B cell (primary cell): ENCODE results near the gene NEAT1. TPM values are rescaled to one million over a fixed set of nuclear protein-coding genes. Genes with fewer than 3 reads are reported as not detected.
A peak's percentile ranks its signal among the peaks of the same experiment; 100 is the strongest.

ENCODE experiments used
- ATAC-seq: fragments of 200-7000 bp; cut with Tn5 transposase; one replicate; pipeline ENCODE4 v1.10.0; 2021; ENCODE audit warnings: low read depth, mild to moderate bottlenecking, moderate number of reproducible peaks, moderate library complexity
- CTCF ChIA-PET: fragments of 350-600 bp; sonication (Branson Sonifier 250); formaldehyde crosslinking; loops from one replicate; lab custom pipeline; 2021; ENCODE audit warnings: antibody characterized with exemption, inconsistent platforms; lab: Charles Lee
- POLR2A ChIA-PET: fragments of 350-600 bp; sonication (Branson Sonifier 250); formaldehyde crosslinking; loops from one replicate; lab custom pipeline; 2021; ENCODE audit warnings: antibody characterized with exemption; lab: Charles Lee
- DNase-seq: peaks from one replicate; pipeline ENCODE4 v3.0.0; 2013
- H2AFZ ChIP-seq: 2 replicates; pipeline ENCODE4 v1.6.1; 2012; ENCODE audit warnings: mild to moderate bottlenecking, low read depth, low read length; ENCODE audit not compliant: insufficient read depth, poor library complexity, severe bottlenecking
- H3K27ac ChIP-seq, 2 donors: 1 replicate in 1 of 2; 2 replicates in 1 of 2; pipeline ENCODE4 v1.5.1; 2012 to 2013; ENCODE audit warnings: low read length in 2 of 2, mild to moderate bottlenecking in 2 of 2, moderate library complexity in 1 of 2
- H3K27me3 ChIP-seq, 4 experiments: fragments of 200-600 bp in 1 of 4; sonication (generic) in 1 of 4; replicated peaks in 1 of 4; 1 replicate in 2 of 4; 2 replicates in 2 of 4; pipeline versions ENCODE4 v1.6.1 to v1.7.0; 2013 to 2016; ENCODE audit warnings: low read length in 3 of 4, mild to moderate bottlenecking in 2 of 4, mixed read lengths in 1 of 4, moderate library complexity in 1 of 4; ENCODE audit not compliant: insufficient read depth in 4 of 4, control insufficient read depth in 3 of 4; ENCODE audit errors: control extremely low read depth in 1 of 4
- H3K36me3 ChIP-seq, 2 experiments: replicated peaks in 1 of 2; 1 replicate in 1 of 2; 2 replicates in 1 of 2; pipeline versions ENCODE4 v1.6.1 to v1.7.1; 2013; ENCODE audit warnings: low read length in 1 of 2; ENCODE audit not compliant: insufficient read depth in 2 of 2, control insufficient read depth in 1 of 2; ENCODE audit errors: control extremely low read depth in 1 of 2, extremely low read depth in 1 of 2
- H3K4me1 ChIP-seq, 2 donors: fragments of 200-600 bp in 1 of 2; sonication (generic) in 1 of 2; 1 replicate in 1 of 2; 2 replicates in 1 of 2; pipeline versions ENCODE4 v1.5.1 to v1.6.1; 2013 to 2017; ENCODE audit warnings: low read length in 2 of 2; ENCODE audit not compliant: control insufficient read depth in 2 of 2, insufficient read depth in 2 of 2
- H3K4me2 ChIP-seq: replicated peaks from 2 replicates; pipeline ENCODE3; 2012; ENCODE audit warnings: mild to moderate bottlenecking, low read depth, low read length; ENCODE audit not compliant: poor library complexity, severe bottlenecking
- H3K4me3 ChIP-seq, 5 experiments: fragments of 200-600 bp in 1 of 5; sonication (generic) in 1 of 5; 1 replicate in 3 of 5; 2 replicates in 2 of 5; pipeline versions ENCODE4 v1.5.1 to v1.7.0; 2011 to 2016; ENCODE audit warnings: low read length in 4 of 5, mild to moderate bottlenecking in 4 of 5, low read depth in 2 of 5, control low read depth in 1 of 5, moderate library complexity in 1 of 5; ENCODE audit not compliant: insufficient read depth in 1 of 5; ENCODE audit errors: control extremely low read depth in 1 of 5, extremely low read depth in 1 of 5
- H3K79me2 ChIP-seq: fragments of 200-600 bp; sonication (generic); one replicate; pipeline ENCODE4 v1.6.0; 2016; ENCODE audit warnings: low read length; ENCODE audit not compliant: control insufficient read depth, insufficient read depth
- H3K9ac ChIP-seq: fragments of 200-600 bp; sonication (generic); 2 replicates; pipeline ENCODE4 v1.6.1; 2017; ENCODE audit warnings: mild to moderate bottlenecking, low read length, moderate library complexity
- H3K9me3 ChIP-seq, 3 donors: one replicate each; pipeline versions ENCODE4 v1.6.1 to v1.7.1; 2013; ENCODE audit warnings: low read length in 2 of 3; ENCODE audit not compliant: control insufficient read depth in 2 of 3, insufficient read depth in 1 of 3; ENCODE audit errors: control extremely low read depth in 1 of 3
- H4K20me1 ChIP-seq: 2 replicates; pipeline ENCODE4 v1.6.0; 2012; ENCODE audit warnings: mild to moderate bottlenecking, low read length; ENCODE audit not compliant: insufficient read depth, control insufficient read depth, poor library complexity, severe bottlenecking
- H3K27ac Mint-ChIP-seq: one replicate; pipeline ENCODE4 v1.8.0; 2021; ENCODE audit warnings: mixed read lengths
- H3K27me3 Mint-ChIP-seq: one replicate; pipeline ENCODE4 v1.8.0; 2021; ENCODE audit warnings: mixed read lengths
- H3K4me1 Mint-ChIP-seq: one replicate; pipeline ENCODE4 v1.8.0; 2021; ENCODE audit warnings: mixed read lengths
- H3K4me3 Mint-ChIP-seq: one replicate; pipeline ENCODE4 v1.8.0; 2021; ENCODE audit warnings: mixed read lengths
- H3K9me3 Mint-ChIP-seq: one replicate; pipeline ENCODE4 v1.8.0; 2022; ENCODE audit warnings: mixed read lengths; ENCODE audit not compliant: insufficient read depth
- CTCF ChIP-seq: fragments of 200-600 bp; IDR thresholded peaks from one replicate; pipeline ENCODE4 v1.8.0; 2022; ENCODE audit warnings: antibody characterized with exemption, mild to moderate bottlenecking
- EZH2 ChIP-seq: IDR thresholded peaks from 2 replicates; pipeline ENCODE4 v1.6.1; 2012; ENCODE audit warnings: borderline replicate concordance, low read depth, mild to moderate bottlenecking, moderate library complexity, low read length; ENCODE audit not compliant: insufficient read depth, poor library complexity, severe bottlenecking
- WGBS: methylation state at CpG from one replicate; pipeline ENCODE4 v1.1.5; 2013; ENCODE audit warnings: missing lambda C conversion rate; ENCODE audit not compliant: insufficient coverage; 5-methylcytosine and 5-hydroxymethylcytosine counted together
- intact Hi-C: fragments of 100-400 bp; cut with micrococcal nuclease; formaldehyde crosslinking; loops from one replicate; pipeline ENCODE4 v1.10.0; 2022
- polyA plus RNA-seq: library from polyadenylated mRNA; depleted of rRNA; stranded (reverse); fragments of >200 nt; gene quantifications from 2 replicates; pipeline ENCODE4 v1.2.3, GENCODE V29; 2012
- total RNA-seq, 2 donors: library from RNA; stranded (reverse); fragments of 120-200 nt in 1 of 2; gene quantifications; 1 replicate in 1 of 2; 2 replicates in 1 of 2; pipeline versions ENCODE4 v1.2.3 to v1.2.4, GENCODE V29; 2013 to 2022

NEAT1 gene
- total and polyA plus RNA-seq, 2 donors (not counting 1 experiment from before 2014, with no cell fraction given), result 66.7 to 1,642 TPM

- H3K79me2 ChIP-seq, result peaks cover 50% of the 10 kb centered on the region
- DNase-seq (no peak), ATAC-seq (no peak)
- peaks cover 0 to 15% of the 10 kb centered on the region in 2 experiments for H3K36me3 ChIP-seq
- Mint-ChIP-seq H3K4me1 (peaks cover 46% of the 10 kb centered on the region), H3K4me3 (no peak overlapping the region), H3K27ac (peak overlapping the region; percentile 83), H3K27me3 (no peaks in the 10 kb centered on the region), H3K9me3 (no peaks in the 10 kb centered on the region)
- peak overlapping the region; percentile 38 to 51 for H3K27ac ChIP-seq
- no peak for TF ChIP-seq CTCF
- no peak for TF ChIP-seq EZH2
- H2AFZ ChIP-seq, result no peak overlapping the region
- no peak overlapping the region for H3K4me3 ChIP-seq
- no peaks in the 10 kb centered on the region for H3K27me3 ChIP-seq
- H3K9me3 ChIP-seq, result no peaks in the 10 kb centered on the region
- no peaks in the 10 kb centered on the region for H4K20me1 ChIP-seq
- 99% methylated on average over 11 of the region's 14 CpGs for WGBS
- ChIA-PET CTCF (interaction anchor here (0.8 to 12.5 kb wide), 18 partner anchors 8 to 215 kb away, joined by 3 to 252 read pairs (median 4); partner anchors contain the start of genes FRMD8, MALAT1 and NEAT1), POLR2A (interaction anchor here (0.6 to 7.2 kb wide), 11 partner anchors 11 to 128 kb away, joined by 4 to 107 read pairs (median 7); partner anchors contain the start of genes MALAT1 and NEAT1)
- peaks cover 30 to 55% of the 10 kb centered on the region in 2 donors for H3K4me1 ChIP-seq
- H3K9ac ChIP-seq, result no peak overlapping the region
- H3K4me2 ChIP-seq, result peak overlapping the region; percentile 45
- intact Hi-C loops, result no loop called here
These were observed 43.5 kb upstream of the NEAT1 start for GRCh38 chr11:65378928-65379638.
